GM21367 (cell line): ENCODE data around the gene DEGS2.

ENCODE experiments used
- ATAC-seq: cut with Tn5 transposase; IDR thresholded peaks from one replicate; pipeline ENCODE4 v1.9.1; 2021; ENCODE audit not compliant: unreplicated experiment

Gene DEGS2

DNA sequence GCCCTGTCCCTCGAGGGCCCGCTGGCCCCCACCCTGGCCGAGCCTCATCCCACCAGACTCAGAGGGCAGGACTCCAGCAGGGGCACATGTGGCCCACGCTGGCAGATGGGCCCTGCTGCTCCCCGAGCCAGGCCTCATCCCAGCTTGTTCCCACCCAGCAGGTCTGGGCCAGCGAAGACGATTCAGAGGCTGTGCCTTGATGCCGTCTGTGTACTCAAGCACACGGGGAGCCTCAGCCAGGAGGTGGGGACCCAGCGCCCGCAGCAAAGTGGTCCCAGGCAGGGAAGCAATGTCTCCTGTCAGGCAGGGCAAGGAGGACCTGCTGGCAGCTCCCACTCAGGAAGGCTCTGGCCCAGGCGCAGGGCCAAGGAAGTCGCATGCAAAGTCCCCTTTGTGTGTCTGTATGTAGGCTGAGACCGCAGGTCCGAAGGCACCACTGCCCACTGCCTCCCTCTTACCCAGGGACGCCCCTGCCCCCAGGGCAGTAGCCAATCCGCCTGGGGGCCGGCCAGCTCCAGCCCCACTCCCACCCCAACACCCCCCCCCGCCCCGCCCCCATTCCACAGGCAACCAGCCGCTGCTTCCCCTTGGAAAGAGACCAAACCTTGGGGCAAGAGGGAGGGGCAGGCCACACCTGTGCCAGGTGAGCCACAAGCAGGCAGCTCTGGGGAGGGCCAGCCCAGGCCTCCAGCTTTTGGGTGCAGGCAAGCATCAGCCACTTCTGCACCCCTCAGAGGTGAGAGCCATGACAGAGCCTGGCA, 9.4 kb downstream of the DEGS2 start:
- ATAC-seq = no peak

DNA sequence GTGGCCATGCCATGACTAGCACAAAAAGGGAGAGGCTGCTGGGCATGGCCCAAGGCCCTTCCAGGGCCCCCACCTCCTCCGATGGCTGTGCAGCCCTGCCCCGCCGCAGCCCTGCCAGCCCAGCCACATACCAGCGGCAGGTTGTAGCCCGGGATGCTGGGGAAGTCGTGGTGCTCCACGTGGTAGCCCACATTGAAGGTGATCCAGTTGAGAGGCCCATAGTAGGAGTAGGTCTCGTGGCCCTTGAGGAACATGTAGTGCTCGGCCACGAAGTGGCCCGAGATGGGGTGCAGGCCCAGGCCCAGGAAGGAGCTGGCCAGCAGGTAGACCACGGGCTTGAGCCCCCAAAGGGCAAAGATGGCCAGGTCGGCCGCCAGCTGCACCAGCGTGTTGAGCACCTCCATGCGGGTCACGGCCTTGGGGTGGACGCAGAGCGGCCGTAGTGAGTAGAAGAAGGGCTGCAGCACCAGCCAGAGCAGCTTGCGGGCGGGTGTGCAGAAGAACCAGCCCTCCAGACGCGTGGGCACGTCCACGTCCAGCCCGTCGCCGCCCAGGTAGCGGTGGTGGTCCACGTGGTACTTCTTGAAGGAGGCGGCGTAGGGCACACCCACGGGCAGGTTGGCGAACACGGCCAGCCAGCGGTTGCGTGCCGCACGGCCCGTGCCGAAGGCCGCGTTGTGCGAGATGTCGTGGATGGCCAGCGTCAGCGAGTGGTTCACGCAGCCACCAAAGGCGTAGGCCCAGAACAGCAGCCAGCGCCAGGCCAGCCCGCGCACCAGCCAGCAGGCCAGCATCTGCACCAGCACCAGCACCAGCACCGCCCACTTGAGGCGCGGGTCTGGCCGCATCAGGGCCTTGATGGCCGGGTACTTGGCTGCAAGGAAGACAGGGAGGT, 10.4 kb downstream of the DEGS2 start:
- ATAC-seq = no peak

GRCh38 chr14:100147691-100148464, 11.6 kb downstream of the DEGS2 start:
- ATAC-seq = no peak

DNA sequence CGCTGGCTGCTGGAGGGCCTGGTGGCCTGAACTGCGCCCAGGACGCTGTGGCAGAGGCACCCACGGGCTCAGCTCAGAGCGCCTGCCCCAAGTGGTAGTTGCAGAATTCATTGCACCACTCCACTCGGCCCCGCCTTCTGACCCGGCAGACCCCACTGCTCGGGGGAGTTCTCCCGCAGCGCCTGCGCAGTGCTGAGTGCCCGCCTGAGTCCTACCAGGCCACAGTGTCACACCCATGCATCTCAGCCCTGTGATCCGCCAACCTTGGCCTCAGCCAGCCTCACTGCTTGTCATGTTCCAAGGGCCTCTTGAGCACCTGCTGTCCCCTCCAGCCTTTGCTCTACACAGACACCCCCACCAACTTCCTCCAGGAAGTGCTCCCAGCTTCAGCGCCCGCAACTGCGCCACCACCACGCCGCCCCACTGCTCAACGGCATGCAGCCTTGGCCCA, 12.2 kb downstream of the DEGS2 start:
- no peak for ATAC-seq

DNA sequence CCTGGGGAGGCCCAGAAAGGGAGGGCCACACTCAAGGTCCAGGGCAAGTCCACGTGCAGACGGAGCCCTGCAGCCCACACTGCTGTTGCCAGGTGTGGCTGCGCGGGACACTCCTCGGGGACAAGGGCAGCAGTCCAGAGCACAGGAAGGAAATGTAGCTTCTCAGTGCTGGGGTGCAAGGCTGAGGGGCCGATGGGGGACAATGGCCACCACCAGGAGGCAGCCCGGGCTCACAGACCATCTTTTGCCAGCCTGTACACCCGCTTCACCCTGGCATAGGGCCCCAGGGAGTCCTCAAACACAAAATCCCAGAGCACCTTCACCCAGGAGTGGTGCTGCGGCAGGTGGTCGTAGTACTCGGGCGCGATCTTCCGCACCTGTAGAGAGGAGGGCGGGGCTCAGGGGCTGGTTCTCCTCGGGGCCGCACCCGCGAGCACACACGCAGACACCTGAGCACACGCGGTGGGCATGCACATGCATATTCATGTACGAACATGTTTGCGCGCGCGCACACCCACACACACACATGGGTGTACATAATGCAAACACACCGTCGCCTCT, 12.8 kb downstream of the DEGS2 start:
- no peak for ATAC-seq

DNA sequence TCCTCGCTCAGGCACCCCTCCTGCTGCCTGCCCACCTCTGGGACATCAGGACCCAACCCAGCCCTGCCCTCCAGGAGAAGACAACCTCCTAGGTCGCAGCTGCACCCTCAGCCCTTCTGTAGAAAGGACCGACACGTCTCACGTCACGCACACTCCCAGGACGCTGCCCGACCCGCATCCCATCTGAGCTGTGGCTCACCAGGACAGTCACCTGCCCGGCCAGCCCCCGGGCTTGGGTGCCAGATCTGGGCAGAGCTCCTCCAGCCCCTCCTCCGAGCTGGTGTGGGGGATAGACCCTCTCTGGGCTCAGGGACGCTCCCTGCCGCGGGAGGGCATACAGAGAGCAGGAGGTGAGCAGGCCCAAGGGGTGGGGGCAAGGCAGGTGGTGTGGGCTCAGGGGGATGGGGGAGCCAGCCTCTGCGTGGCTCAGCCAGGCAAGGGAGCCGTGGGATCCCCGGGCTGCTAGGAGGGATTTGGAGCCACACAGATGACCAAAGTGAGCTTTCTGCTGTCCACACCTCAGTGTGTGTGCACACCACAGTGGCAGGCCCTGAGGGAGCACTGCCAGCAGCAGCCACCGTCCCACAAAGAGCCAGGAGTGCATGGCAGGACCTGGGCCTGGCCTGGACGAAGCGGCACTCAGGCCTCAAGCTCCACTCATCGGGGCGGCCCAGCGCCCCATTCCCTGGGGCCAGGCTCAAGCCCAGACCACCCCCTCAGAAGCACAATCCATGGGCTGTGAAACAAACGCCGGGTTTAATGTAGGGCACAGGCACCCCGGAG, 13.6 kb downstream of the DEGS2 start:
- ATAC-seq = no peak

GRCh38 chr14:100144996-100145646, 14.3 kb downstream of the DEGS2 start:
- no peak for ATAC-seq

DNA sequence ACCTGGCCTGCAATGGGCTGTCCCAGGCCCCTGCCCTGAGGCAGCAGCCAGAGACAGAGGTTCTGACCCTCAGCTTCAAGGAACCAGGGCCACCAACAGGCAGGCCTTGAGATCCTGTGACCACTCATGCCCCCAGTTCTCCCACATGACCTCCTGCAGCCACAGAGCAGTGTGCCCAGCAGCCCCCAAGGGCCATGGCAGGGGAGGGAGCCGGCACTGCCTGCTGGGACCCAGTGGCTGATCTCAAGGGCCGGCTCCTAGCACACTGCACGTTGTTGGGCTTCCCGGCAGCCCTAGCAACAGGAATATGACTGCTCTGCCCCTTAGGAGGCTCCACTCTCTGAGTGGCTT, 14.8 kb downstream of the DEGS2 start:
- no peak for ATAC-seq

DNA sequence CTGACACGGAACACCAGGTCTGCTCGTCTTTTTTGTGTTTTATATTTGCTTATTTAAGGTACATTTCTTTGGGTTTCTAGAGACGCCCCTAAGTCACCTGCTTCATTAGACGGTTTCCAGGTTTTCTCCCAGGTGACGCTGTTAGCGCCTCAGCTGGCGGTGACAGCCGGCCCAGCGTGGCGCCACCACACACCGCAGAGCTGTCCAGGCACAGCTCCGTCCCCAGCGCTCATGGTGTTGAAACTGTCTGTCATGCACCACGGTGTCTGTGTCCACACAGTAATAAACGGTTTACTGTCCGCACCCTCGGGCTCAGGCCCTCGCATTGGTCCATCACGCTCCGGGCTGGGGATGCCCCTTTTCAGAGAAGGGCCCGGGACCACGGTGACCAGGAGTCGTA, 15.5 kb downstream of the DEGS2 start:
- no peak for ATAC-seq

GRCh38 chr14:100143523-100143922, 15.9 kb downstream of the DEGS2 start:
- no peak for ATAC-seq

- no peak for ATAC-seq
Observed at GRCh38 chr14:100142073-100143040, 17.1 kb downstream of the DEGS2 start.

DNA sequence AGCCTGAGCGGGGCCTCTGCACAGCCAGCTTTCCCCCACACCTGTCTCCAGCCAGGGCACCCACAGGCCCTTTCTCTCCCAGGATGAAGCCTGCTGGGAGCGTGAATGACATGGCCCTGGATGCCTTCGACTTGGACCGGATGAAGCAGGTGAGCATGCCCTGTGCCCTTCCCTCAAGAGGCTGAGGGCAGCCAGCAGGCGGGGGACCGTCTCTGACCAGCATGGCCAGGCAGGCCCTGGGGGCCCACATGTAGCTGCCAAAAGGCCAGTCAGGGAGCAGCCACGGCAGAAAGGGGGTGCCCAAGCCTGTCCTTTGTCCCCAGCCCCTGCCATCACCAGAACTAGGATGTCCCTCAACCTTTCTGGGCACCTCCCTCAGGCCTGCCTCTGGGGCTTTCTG, 18.3 kb downstream of the DEGS2 start:
- ATAC-seq = no peak

DNA sequence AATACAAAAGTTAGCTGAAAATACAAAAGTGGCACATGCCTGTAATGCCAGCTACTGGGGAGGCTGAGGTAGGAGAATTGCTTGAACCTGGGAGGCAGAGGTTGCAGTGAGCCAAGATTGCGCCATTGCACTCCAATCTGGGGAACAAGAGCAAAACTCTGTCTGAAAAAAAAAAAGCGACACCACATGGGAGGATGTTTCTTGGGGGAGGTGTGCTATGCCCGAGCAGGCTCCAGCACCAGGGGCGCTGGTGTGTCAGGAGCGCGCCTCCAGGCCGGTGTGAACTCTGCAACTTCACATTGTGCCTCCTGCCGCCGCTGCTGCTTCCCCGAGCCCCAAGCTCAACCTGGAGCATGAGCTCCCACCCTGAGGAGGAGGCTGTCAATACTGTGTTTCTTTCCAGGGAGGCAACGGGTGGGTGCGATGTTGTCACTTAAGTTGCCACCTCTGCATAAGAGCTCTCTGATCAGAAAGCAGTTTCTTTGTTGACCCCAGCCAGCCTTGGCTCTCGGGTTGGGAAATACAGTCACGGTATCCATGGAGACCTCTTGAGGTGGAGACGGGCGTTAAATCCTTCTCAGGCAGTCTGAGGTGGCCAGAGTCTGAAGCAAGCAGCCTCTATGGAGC, 18.9 kb downstream of the DEGS2 start:
- ATAC-seq = no peak

GRCh38 chr14:100138955-100139354, 20.5 kb downstream of the DEGS2 start:
- no peak for ATAC-seq

DNA sequence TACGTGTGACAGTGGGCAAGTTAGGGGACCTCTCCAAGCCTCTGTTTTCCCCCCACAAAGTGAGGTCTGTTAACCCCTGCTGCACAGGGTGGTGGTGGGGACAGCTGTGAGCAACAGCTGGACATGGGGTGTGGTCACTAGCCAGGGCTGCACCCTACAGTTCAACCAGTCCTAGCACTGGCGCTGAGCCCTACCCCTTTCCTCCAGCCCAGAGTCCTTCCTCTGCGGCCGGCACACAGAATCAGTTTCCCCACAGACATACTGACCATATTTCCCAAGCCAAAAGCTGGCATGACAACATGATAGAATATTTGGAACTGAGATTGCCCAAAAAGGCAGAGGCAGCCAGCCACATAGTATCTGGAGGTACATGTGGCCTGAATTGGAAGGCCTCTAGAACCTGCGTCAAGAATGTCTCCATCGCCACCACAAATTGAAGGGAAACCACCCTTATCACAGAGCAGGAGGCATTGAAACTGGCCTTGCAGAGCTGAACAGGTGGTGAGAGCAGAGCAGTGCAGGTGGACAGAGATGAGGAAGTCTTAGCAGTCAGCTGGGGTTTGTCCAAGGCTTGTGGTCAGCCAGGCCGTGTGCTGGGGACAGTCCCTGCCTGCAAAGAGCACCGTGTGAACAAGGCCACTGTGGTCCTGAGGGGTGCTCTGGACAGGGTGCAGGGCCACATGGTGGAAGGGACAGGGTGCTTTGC, 21.2 kb downstream of the DEGS2 start:
- ATAC-seq = no peak

DNA sequence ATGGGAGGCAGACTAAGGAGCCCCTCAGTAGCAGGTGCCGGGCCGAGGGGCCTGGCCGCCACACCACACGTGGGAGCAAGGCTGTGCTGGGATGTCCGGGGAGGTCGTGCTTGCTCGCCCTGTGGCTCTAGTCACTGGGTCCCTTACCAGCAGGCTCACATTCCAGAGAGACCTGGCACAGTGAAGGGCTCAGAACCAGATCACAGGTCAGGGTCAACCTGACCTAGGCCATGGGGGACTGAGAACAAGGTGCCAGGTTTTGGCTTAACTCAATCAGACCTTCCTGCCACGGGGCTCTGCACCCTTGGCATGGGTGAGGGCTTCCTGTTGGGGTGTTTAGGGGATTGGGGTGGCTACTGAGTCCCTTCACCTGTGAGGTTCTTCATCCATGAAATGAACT, 22.3 kb downstream of the DEGS2 start:
- ATAC-seq = no peak

DNA sequence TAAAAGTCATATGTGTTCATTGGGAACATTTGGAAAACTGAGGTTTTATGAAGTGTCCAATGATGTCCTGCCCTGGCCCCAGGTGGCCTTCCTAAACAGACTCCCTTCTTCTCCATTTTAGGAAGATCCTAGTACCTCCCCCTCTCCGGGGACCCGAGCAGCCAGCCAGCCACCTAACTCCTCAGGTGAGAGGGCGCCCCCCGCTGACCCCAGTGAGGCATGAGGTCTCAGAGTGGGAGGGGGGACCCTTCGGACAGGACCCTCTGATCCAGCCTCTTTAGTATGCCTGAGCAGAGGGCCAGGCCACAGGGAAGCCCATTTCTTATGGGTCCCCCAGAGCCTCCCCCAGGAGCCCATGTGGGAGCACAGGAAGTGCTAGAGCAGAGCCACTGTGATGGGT, 23.7 kb downstream of the DEGS2 start:
- no peak for ATAC-seq

- ATAC-seq = no peak
Observed at GRCh38 chr14:100135073-100135472, 24.4 kb downstream of the DEGS2 start.
